HCT116 (cell line): ENCODE data around the gene RAP2B. TPM values are rescaled to one million over a fixed set of nuclear protein-coding genes. Genes with fewer than 3 reads are reported as not detected.

Experiments
- ATAC-seq: fragments of 200-7000 bp; cut with Tn5 transposase; 2 replicates; pipeline ENCODE4 v1.9.1; 2020; ENCODE audit warnings: mild to moderate bottlenecking, moderate library complexity
- BruUV-seq: library from RNA; stranded (reverse); fragments of 400-500 nt; replicated peaks from 2 replicates; lab custom pipeline; 2021; lab: Mats Ljungman, UMichigan
- CTCF ChIA-PET: fragments of 300-600 bp; sonication (Branson Sonifier 250); formaldehyde crosslinking; loops from one replicate; lab custom pipeline; 2021; ENCODE audit warnings: antibody characterized with exemption; lab: Charles Lee
- POLR2A ChIA-PET: fragments of 300-600, 350-600 bp; sonication (Branson Sonifier 250); formaldehyde crosslinking; loops from one replicate; lab custom pipeline; 2021; ENCODE audit warnings: antibody characterized with exemption; lab: Charles Lee
- RAD21 ChIA-PET, 2 experiments: fragments of 300-600 bp; sonication (Branson Sonifier 250); formaldehyde crosslinking; loops; one replicate each; lab custom pipeline; 2023; ENCODE audit warnings: low total read pairs in 2 of 2; ENCODE audit not compliant: uncharacterized antibody in 2 of 2, unreplicated experiment in 2 of 2, low non-redundant PET in 1 of 2; lab: Charles Lee
- DNase-seq: peaks from one replicate; pipeline ENCODE4 v3.0.0-alpha.2; 2010; ENCODE audit warnings: low read depth, low spot score
- H2AFZ ChIP-seq: fragments of 200-600 bp; shearing (Covaris generic), sonication (generic); 2 replicates; pipeline ENCODE4 v1.6.1; 2017; ENCODE audit warnings: low read depth, mixed run types, mixed read lengths, antibody characterized with exemption, low read length; ENCODE audit not compliant: poor library complexity, severe bottlenecking
- H3K27ac ChIP-seq: 2 replicates; pipeline ENCODE4 v1.5.1; 2012; ENCODE audit warnings: low read depth, low read length
- H3K27me3 ChIP-seq: fragments of 200-600 bp; sonication (generic); 2 replicates; pipeline ENCODE4 v1.6.1; 2016; ENCODE audit warnings: mixed run types, low read length, mixed read lengths; ENCODE audit not compliant: insufficient read depth
- H3K36me3 ChIP-seq, 2 experiments: fragments of 200-500 bp in 1 of 2; fragments of 200-600 bp in 1 of 2; sonication (Bioruptor generic) in 1 of 2; sonication (generic) in 1 of 2; 2 replicates each; pipeline versions ENCODE4 v1.5.1 to v1.6.1; 2014 to 2016; ENCODE audit warnings: low read length in 2 of 2, inconsistent platforms in 1 of 2, mixed read lengths in 1 of 2, mixed run types in 1 of 2; ENCODE audit not compliant: insufficient read depth in 2 of 2, control insufficient read depth in 1 of 2
- H3K4me1 ChIP-seq, 2 experiments: fragments of 200-600 bp in 1 of 2; sonication (generic) in 1 of 2; 2 replicates each; pipeline versions ENCODE4 v1.5.1 to v1.6.1; 2012 to 2017; ENCODE audit warnings: low read length in 2 of 2, inconsistent platforms in 1 of 2, mild to moderate bottlenecking in 1 of 2, mixed read lengths in 1 of 2, mixed run types in 1 of 2, moderate library complexity in 1 of 2; ENCODE audit not compliant: insufficient read depth in 2 of 2, control insufficient read depth in 1 of 2
- H3K4me2 ChIP-seq: fragments of 200-600 bp; sonication (generic); 2 replicates; pipeline ENCODE4 v1.6.1; 2017; ENCODE audit warnings: mixed run types, low read length, mixed read lengths
- H3K4me3 ChIP-seq, 2 experiments: fragments of 200-600 bp in 1 of 2; sonication (generic) in 1 of 2; replicated peaks in 1 of 2; 2 replicates each; pipeline ENCODE4 v1.5.1; 2011 to 2016; ENCODE audit warnings: low read length in 2 of 2, control low read depth in 1 of 2, low read depth in 1 of 2, mild to moderate bottlenecking in 1 of 2, mixed read lengths in 1 of 2, mixed run types in 1 of 2
- H3K79me2 ChIP-seq: fragments of 200-600 bp; sonication (generic); 2 replicates; pipeline ENCODE4 v1.6.1; 2017; ENCODE audit warnings: mild to moderate bottlenecking, mixed run types, low read length, moderate library complexity, mixed read lengths; ENCODE audit not compliant: insufficient read depth
- H3K9ac ChIP-seq: fragments of 200-600 bp; sonication (generic); 2 replicates; pipeline ENCODE4 v1.6.1; 2016; ENCODE audit warnings: low read length, mixed read lengths
- H3K9me2 ChIP-seq: fragments of 200-600 bp; sonication (generic), shearing (Covaris generic); 2 replicates; pipeline ENCODE4 v1.6.1; 2017; ENCODE audit warnings: mixed run types, mild to moderate bottlenecking, moderate library complexity; ENCODE audit not compliant: insufficient read depth
- H3K9me3 ChIP-seq, 2 experiments: fragments of 200-500 bp in 1 of 2; fragments of 200-600 bp in 1 of 2; sonication (Bioruptor generic) in 1 of 2; sonication (generic) in 1 of 2; 2 replicates each; pipeline ENCODE4 v1.6.1; 2014 to 2017; ENCODE audit warnings: low read length in 2 of 2, mixed read lengths in 2 of 2, inconsistent platforms in 1 of 2, low read depth in 1 of 2, mild to moderate bottlenecking in 1 of 2, mixed run types in 1 of 2, moderate library complexity in 1 of 2; ENCODE audit not compliant: control insufficient read depth in 1 of 2, insufficient read depth in 1 of 2
- H4K20me1 ChIP-seq: fragments of 200-600 bp; sonication (generic), shearing (Covaris generic); 2 replicates; pipeline ENCODE4 v1.6.1; 2017; ENCODE audit warnings: mixed run types, mild to moderate bottlenecking, moderate library complexity; ENCODE audit not compliant: insufficient read depth
- CBX3 ChIP-seq: IDR thresholded peaks from 2 replicates; pipeline ENCODE4 v1.6.1; 2012; ENCODE audit warnings: low read depth
- CEBPB ChIP-seq: IDR thresholded peaks from 2 replicates; pipeline ENCODE4 v1.6.1; 2012; ENCODE audit warnings: low read depth
- ELF1 ChIP-seq: IDR thresholded peaks from 2 replicates; pipeline ENCODE4 v1.6.1; 2012; ENCODE audit warnings: low read depth, borderline replicate concordance
- EZH2 ChIP-seq: fragments of 200-600 bp; sonication (generic); IDR thresholded peaks from 2 replicates; pipeline ENCODE4 v1.6.1; 2017; ENCODE audit warnings: antibody characterized with exemption, mixed run types
- FOSL1 ChIP-seq: IDR thresholded peaks from 2 replicates; pipeline ENCODE4 v1.6.1; 2012; ENCODE audit warnings: low read depth
- JUND ChIP-seq: IDR thresholded peaks from 2 replicates; pipeline ENCODE4 v1.6.1; 2012
- POLR2A ChIP-seq: IDR thresholded peaks from 2 replicates; pipeline ENCODE4 v1.7.0; 2011; ENCODE audit warnings: borderline replicate concordance; ENCODE audit not compliant: insufficient read depth, insufficient read length; ENCODE audit errors: extremely low read depth
- POLR2AphosphoS5 ChIP-seq: IDR thresholded peaks from 2 replicates; pipeline ENCODE4 v1.6.1; 2011; ENCODE audit warnings: mild to moderate bottlenecking, low read depth, low read length, moderate library complexity
- RAD21 ChIP-seq: IDR thresholded peaks from 2 replicates; pipeline ENCODE4 v1.6.1; 2012; ENCODE audit warnings: low read depth, mild to moderate bottlenecking
- REST ChIP-seq: IDR thresholded peaks from 2 replicates; pipeline ENCODE4 v1.6.1; 2012; ENCODE audit warnings: low read depth
- SIN3A ChIP-seq: IDR thresholded peaks from 2 replicates; pipeline ENCODE4 v1.6.1; 2012; ENCODE audit warnings: low read depth
- SP1 ChIP-seq: IDR thresholded peaks from 2 replicates; pipeline ENCODE4 v1.6.1; 2012; ENCODE audit warnings: low read depth
- TCF7L2 ChIP-seq: IDR thresholded peaks from 2 replicates; pipeline ENCODE4 v1.7.0; 2011; ENCODE audit warnings: borderline replicate concordance, inconsistent platforms; ENCODE audit not compliant: insufficient read depth, insufficient read length; ENCODE audit errors: extremely low read depth
- YY1 ChIP-seq: IDR thresholded peaks from 2 replicates; pipeline ENCODE4 v1.6.1; 2011; ENCODE audit warnings: low read length, low read depth, moderate library complexity, mild to moderate bottlenecking; ENCODE audit not compliant: insufficient replicate concordance; ENCODE audit errors: extremely low read depth
- ZBTB33 ChIP-seq: IDR thresholded peaks from 2 replicates; pipeline ENCODE4 v1.6.1; 2011; ENCODE audit warnings: mild to moderate bottlenecking, low read length, moderate library complexity; ENCODE audit not compliant: insufficient replicate concordance; ENCODE audit errors: extremely low read depth
- ZFX ChIP-seq: fragments of 450-650 bp; IDR thresholded peaks from 2 replicates; pipeline ENCODE4 v1.6.1; 2017
- ZNF274 ChIP-seq: fragments of 200-500 bp; sonication (Bioruptor generic); IDR thresholded peaks from 2 replicates; pipeline ENCODE4 v1.6.1; 2014; ENCODE audit warnings: mild to moderate bottlenecking, low read depth, low read length, inconsistent platforms
- intact Hi-C: fragments of 100-400 bp; cut with micrococcal nuclease; formaldehyde crosslinking; loops from 2 replicates; pipeline ENCODE4 v1.10.0; 2022
- total RNA-seq: library from RNA; stranded (reverse); gene quantifications from one replicate; pipeline ENCODE4 v1.2.1, GENCODE V29; 2021; ENCODE audit not compliant: unreplicated experiment

RAP2B gene
- total RNA-seq, 1 experiment from 2014 or later, result 24.2 TPM

- ATAC-seq (no peak), DNase-seq (no peak)
- H3K4me3 ChIP-seq, result no peak overlapping the region
- ChIA-PET POLR2A (interaction anchor here (1.0 to 1.9 kb wide), 2 partner anchors 10 to 11 kb away, joined by 3 to 5 read pairs; no protein-coding TSS in a partner anchor), CTCF (interaction anchor here (2.4 to 3.5 kb wide), 2 partner anchors 119 to 128 kb away, joined by 6 to 12 read pairs; no protein-coding TSS in a partner anchor), RAD21 (no interaction called here)
- no peaks in the 10 kb centered on the region for H3K9me2 ChIP-seq
- no peaks in the 10 kb centered on the region for H3K36me3 ChIP-seq
- no peaks in the 10 kb centered on the region for H3K27me3 ChIP-seq
- H3K79me2 ChIP-seq, result peaks cover 11% of the 10 kb centered on the region; the same call in 1 of the 2 replicates
- intact Hi-C loops, result loop anchor here (10.0 kb wide), 1 partner anchor 424 kb away; no protein-coding TSS in a partner anchor
- H3K4me1 ChIP-seq, result peaks cover 4 to 16% of the 10 kb centered on the region in 2 experiments
- TF ChIP-seq CEBPB (no peak), ZBTB33 (no peak), FOSL1 (no peak), REST (no peak), SP1 (no peak), TCF7L2 (no peak), ELF1 (no peak), JUND (no peak), POLR2A (no peak), ZNF274 (no peak), RAD21 (no peak), POLR2AphosphoS5 (no peak), YY1 (no peak), CBX3 (no peak), SIN3A (no peak), ZFX (no peak), EZH2 (no peak)
- H3K9me3 ChIP-seq, result no peaks in the 10 kb centered on the region
- H4K20me1 ChIP-seq, result no peaks in the 10 kb centered on the region
- no peak overlapping the region for H2AFZ ChIP-seq
- H3K9ac ChIP-seq, result no peak overlapping the region
- H3K27ac ChIP-seq, result no peak overlapping the region
- no peak overlapping the region for H3K4me2 ChIP-seq
- no TSS peak for BruUV-seq
Measured at GRCh38 chr3:153171256-153171655, 9.2 kb downstream of the RAP2B start.
